PFSK-1 (cell line): ENCODE measurements around the gene RS1.

ENCODE experiments used
- FOXP2 ChIP-seq: optimal IDR thresholded peaks from 2 replicates; pipeline ENCODE3; 2011; ENCODE audit warnings: borderline replicate concordance, control low read depth, inconsistent platforms; ENCODE audit not compliant: insufficient read depth; ENCODE audit errors: extremely low read length, extremely low read depth
- POLR2AphosphoS5 ChIP-seq: IDR thresholded peaks from 2 replicates; pipeline ENCODE4 v1.6.1; 2012; ENCODE audit warnings: low read depth, mild to moderate bottlenecking, control low read depth, low read length, moderate library complexity
- REST ChIP-seq, 2 experiments: IDR thresholded peaks; 2 replicates each; pipeline versions ENCODE4 v1.6.1 to v1.8.0; 2011 to 2012; ENCODE audit warnings: low read depth in 2 of 2, low read length in 2 of 2, control low read depth in 1 of 2, inconsistent platforms in 1 of 2, mild to moderate bottlenecking in 1 of 2, moderate library complexity in 1 of 2; ENCODE audit not compliant: insufficient read depth in 1 of 2
- SIN3A ChIP-seq: IDR thresholded peaks from 2 replicates; pipeline ENCODE4 v1.6.1; 2012; ENCODE audit warnings: mild to moderate bottlenecking, low read length, moderate library complexity, borderline replicate concordance; ENCODE audit not compliant: insufficient read depth
- TAF1 ChIP-seq: IDR thresholded peaks from 2 replicates; pipeline ENCODE4 v1.6.1; 2012; ENCODE audit warnings: low read length, control low read depth, borderline replicate concordance; ENCODE audit not compliant: insufficient read depth

Gene RS1

GRCh38 chrX:18702362-18703195 is 30.7 kb upstream of the RS1 start:
- TF ChIP-seq TAF1 (no peak), FOXP2 (no peak), POLR2AphosphoS5 (no peak), SIN3A (no peak), REST (IDR thresholded peaks at IDR 0.05; ENCODE audit: insufficient read depth in 1 of 2, low read depth in 2 of 2, low read length in 2 of 2) (no peak)

GRCh38 chrX:18701621-18702361 is 29.9 kb upstream of the RS1 start:
- no peak for TF ChIP-seq REST (IDR thresholded peaks at IDR 0.05; ENCODE audit: insufficient read depth in 1 of 2, low read depth in 2 of 2, low read length in 2 of 2)
- TF ChIP-seq FOXP2, result no peak
- TF ChIP-seq TAF1, result no peak
- TF ChIP-seq POLR2AphosphoS5, result no peak
- TF ChIP-seq SIN3A, result no peak

GRCh38 chrX:18698737-18699650 is 27.1 kb upstream of the RS1 start:
- TF ChIP-seq FOXP2 (no peak), POLR2AphosphoS5 (no peak), REST (IDR thresholded peaks at IDR 0.05; ENCODE audit: insufficient read depth in 1 of 2, low read depth in 2 of 2, low read length in 2 of 2) (no peak), TAF1 (no peak), SIN3A (no peak)

GRCh38 chrX:18696653-18697052 is 24.7 kb upstream of the RS1 start:
- TF ChIP-seq POLR2AphosphoS5 (no peak), REST (IDR thresholded peaks at IDR 0.05; ENCODE audit: insufficient read depth in 1 of 2, low read depth in 2 of 2, low read length in 2 of 2) (no peak), TAF1 (no peak), SIN3A (no peak), FOXP2 (no peak)
